Ishikawa (cell line): ENCODE results near the gene TNIP1.

Experiments used
- CEBPB ChIP-seq: IDR thresholded peaks from 2 replicates; pipeline ENCODE4 v1.6.1; 2012
- CREB1 ChIP-seq: IDR thresholded peaks from 2 replicates; pipeline ENCODE4 v1.6.1; 2012; ENCODE audit warnings: low read depth
- FOXM1 ChIP-seq: IDR thresholded peaks from 2 replicates; pipeline ENCODE4 v1.6.1; 2012; ENCODE audit warnings: low read depth, borderline replicate concordance
- RAD21 ChIP-seq: IDR thresholded peaks from 2 replicates; pipeline ENCODE4 v1.6.1; 2012; ENCODE audit warnings: low read depth
- TCF12 ChIP-seq: IDR thresholded peaks from 2 replicates; pipeline ENCODE4 v1.6.1; 2012; ENCODE audit warnings: low read depth
- TEAD4 ChIP-seq: IDR thresholded peaks from 2 replicates; pipeline ENCODE4 v1.6.1; 2012
- YY1 ChIP-seq: IDR thresholded peaks from 2 replicates; pipeline ENCODE4 v1.6.1; 2012; ENCODE audit warnings: low read depth
- TF ChIP-seq, protein P1 (sequence below): IDR thresholded peaks from 2 replicates; pipeline ENCODE4 v1.6.1; 2012

DNA sequence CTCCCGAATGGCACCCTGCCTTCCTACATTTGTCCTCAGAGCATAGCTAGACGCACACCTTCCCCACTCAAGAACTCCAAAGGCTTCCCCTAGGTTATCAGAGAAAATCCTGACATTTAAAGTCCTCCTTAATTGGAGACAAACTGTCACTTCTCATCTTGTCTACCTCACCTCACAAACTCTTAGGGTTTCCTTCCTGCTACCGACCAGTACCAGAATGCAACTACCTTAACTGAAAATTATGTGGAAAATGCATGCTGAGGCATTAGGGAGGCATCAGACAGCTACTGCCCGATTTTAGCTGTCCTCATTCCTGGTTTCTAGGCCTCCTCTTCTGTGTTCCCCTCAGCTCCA is 17.9 kb upstream of the TNIP1 start:
- TF ChIP-seq CEBPB (no peak), TCF12 (no peak), CREB1 (no peak), YY1 (no peak), TEAD4 (no peak), RAD21 (no peak), FOXM1 (no peak)
- TF ChIP-seq, protein P1, sequence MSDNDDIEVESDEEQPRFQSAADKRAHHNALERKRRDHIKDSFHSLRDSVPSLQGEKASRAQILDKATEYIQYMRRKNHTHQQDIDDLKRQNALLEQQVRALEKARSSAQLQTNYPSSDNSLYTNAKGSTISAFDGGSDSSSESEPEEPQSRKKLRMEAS = no peak
